Measurements from ENCODE around the gene KIAA0040.
A peak's percentile ranks its signal among the peaks of the same experiment; 100 is the strongest.

Gene KIAA0040

DNA sequence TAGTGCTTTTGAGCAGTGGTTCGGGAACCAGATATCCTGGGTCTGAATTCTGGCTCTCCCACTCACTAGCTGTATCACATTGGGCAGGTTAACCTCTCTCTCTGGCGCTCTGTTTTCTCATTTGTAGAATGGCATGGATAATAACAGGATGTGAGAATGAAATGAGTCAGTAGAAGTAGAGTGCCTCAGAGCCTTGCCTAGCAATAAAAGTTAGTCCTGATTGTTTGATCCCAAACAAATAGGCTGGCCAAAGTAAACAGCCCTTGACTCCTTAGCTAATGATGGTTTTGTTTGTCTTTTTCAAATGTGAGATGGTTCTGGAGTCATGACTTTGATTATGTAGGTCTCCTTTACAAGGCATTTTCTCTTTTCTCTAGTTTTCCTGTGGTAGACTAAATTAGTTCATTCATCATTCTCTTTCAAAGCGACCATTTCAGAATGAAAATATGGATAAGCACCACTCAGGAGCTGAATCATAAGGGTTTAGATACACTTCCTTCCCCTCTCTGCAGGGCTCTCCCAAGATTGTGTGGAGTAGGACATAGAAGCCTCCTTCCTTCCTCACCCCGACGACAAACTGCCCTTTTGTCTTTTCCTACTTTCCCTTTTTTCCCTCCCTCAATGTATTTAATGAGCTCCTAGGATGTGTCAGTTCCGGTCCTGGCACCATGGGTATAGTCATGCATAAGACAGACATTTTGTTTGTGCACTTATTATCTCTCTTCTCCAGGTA lies 23.1 kb downstream of the KIAA0040 start:
- no peak for DNase-seq (ENCODE audit: low read depth)

DNA sequence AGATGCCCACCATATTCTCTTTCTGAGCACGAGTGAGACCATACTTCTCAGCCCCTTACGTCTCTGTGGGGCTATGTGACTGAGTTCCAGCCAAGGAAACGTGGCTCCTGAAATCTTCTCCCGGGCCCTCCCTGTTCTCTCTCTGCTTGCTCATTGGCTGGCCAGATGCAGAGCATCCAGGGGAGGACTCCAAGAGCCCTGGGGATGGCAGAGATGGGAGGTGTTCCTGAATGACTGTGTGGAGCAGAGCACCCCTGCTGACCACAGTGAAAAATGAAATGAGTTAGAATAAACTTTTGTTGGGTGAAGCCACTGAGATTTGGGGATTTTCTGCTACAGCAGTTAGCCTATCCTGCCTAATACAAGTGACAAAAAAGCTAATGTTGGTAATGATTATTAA lies 23.8 kb downstream of the KIAA0040 start:
- no peak for DNase-seq (ENCODE audit: low read depth)

DNA sequence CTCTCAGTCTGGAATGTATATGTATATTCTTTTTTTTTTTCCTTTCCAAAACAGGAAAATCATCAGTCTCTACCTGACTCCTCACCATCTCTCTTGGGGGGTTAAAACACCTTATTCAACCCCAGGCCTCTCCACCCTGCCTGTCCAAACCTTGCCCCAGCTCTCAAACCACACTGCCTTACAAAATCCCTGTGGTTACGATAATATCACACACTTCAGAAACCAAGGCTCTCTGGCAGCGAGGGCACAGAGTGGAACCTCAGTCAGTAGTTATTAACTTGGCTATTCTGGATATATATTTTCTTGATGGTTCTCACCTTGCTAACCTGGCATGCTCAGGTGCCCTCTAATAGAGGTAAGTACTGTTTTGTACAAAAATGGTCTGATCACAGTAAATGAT lies 24.7 kb downstream of the KIAA0040 start:
- DNase-seq (ENCODE audit: low read depth), result no peak

DNA sequence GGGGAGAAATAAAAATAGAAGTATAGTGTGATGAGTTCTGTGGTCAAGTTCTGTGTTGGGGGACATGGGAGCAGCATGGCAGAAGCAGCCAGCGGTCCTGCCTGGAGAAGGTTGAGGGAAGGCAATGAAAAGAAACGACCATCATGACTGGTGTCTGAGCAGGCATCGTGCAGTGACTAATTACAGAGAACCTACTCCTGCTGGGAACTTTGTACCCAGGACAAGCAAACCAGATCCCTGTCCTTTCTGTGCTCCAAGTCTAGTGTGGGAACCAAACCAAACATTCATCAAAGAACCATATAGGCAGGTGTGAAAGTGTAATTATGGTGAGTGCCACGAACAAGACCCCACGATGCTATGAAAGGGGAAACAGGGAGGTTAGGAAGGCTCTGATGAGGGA lies 25.8 kb downstream of the KIAA0040 start:
- DNase-seq (ENCODE audit: low read depth), result no peak

DNA sequence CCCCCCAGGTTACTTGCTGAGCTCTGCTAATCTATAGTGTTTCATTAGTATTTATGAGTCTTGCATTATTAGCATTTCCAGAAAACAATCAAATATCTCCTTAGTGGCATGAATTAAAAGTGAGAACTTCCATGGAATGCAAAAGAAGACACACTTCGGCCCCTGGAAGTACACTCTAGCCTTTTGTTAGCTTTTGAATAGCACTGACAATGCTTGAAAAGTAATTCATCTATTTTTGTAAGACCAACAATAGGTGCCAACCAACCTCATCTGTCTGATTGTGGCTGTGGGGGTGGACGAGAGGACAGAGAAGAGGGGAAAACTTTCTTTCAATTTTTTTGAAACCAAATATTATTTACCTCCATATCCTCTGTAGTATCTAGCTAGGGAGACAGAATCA lies 27.8 kb downstream of the KIAA0040 start:
- DNase-seq (ENCODE audit: low read depth), result no peak

DNA sequence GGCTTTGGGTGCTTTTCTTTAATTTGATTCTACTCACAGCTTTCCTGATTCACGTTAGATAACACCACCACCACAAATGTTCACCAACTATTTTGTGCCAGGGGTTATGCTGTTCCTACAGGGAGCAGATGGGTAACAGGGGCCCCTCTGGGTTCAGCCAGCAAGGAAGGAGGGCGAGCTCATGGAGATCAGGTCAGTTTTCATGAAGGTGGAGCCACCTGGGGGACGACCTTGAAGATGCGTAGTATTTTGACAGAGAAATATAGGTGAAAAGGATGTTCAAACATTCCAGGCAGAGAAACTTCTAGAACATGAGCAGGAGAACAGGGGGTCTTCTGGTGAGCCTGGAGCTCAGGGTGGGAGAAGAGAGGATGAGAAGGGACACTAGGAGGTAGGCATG lies 28.9 kb downstream of the KIAA0040 start:
- DNase-seq (ENCODE audit: low read depth), result no peak

DNA sequence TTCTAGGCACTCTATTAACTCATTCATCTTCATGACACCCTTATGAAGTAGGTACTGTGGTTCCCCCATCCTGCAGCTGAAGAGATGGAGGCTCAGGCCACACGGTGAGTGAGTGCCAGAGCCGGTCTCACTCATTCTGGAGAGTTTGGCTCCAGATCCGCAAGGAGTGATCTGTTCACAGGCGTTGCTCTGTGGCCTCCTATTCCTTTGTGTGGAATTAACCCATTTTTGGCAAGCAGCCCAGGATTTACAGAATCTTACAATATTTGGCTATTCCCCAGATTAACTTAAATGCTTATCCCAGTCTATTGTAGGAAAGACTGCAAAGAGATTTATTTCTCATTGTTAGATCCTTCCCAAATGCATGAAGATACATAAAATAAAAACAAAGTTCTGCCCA lies 29.6 kb downstream of the KIAA0040 start:
- no peak for DNase-seq (ENCODE audit: low read depth)

DNA sequence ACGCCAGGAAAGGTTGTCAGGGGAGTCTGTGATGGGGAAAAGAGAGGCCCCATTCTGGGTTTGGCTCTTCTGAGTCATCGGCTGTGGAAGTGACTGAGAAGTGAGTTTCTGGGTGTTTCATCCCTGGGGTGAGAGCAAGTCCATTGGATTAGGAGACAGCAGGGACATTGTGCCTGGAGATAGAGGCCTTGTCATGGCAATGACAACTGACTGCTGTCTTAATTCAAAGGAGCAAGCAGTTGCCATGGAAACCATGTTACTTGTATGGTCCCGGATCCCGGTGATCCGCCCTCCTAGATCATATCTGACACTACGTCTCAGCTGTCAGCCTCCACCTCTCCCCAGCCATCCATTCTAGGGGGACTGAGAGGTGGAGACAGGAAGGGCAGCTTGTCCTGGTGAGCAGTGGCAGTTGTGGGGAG lies 34.4 kb downstream of the KIAA0040 start:
- no peak for DNase-seq (ENCODE audit: low read depth)

DNA sequence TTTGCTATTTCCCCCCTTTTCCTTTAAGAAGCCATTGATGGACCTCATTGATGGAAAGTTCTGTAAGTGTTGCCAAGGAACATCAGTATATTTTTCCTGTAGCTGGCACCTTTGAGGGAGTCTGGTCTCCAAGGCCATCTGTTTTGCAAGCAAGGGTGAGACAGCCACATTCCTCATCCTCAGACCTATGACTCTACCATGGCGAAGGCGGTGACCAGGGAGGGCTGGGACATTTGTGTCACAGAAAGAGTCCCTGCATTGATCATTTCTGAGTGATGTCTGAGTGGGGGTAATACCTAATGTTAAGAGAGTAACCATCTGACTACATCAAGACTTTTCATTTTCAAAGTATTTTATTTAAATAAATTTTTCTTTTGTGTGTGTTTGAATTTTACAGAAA lies 35.4 kb downstream of the KIAA0040 start:
- no peak for DNase-seq (ENCODE audit: low read depth)

DNA sequence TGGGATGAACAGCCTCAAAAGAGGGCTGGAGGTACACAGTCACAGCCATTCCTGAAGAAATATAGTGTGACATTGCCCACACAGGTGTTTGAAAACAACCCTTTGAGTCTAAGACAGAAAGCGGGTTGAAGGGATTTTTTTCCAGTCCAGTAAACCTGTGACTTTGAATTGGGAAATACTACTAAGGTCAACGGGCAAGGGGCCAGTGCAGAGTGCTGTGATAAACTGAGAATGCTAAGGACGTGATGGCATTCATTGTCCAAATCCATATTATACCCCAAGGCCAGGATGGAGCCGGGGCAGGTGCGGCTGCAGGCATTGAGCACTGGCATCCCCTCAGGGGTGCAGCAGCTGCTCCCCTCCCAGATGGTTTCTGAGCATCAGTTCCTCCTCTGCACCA lies 36.6 kb downstream of the KIAA0040 start:
- no peak for DNase-seq (ENCODE audit: low read depth)

DNA sequence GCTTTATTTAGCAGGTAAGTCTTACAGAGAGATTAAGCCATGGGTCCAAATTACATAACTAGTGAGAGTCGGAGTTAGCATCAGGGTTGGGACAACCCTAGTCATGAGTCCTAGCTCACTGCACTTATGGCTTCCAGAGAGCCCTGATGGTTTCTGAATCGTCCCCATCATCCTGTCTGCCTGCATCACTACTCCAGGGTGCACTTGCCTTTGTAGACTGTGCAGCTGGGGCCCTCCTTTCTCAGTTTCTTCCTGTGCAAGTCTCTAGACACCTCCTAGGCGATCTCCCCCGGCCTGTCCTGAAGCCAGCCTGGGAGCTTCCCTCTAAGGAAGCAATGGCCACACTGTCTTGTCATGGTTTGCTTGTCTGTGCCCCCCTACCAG lies 37.1 kb downstream of the KIAA0040 start:
- no peak for DNase-seq (ENCODE audit: low read depth)

DNA sequence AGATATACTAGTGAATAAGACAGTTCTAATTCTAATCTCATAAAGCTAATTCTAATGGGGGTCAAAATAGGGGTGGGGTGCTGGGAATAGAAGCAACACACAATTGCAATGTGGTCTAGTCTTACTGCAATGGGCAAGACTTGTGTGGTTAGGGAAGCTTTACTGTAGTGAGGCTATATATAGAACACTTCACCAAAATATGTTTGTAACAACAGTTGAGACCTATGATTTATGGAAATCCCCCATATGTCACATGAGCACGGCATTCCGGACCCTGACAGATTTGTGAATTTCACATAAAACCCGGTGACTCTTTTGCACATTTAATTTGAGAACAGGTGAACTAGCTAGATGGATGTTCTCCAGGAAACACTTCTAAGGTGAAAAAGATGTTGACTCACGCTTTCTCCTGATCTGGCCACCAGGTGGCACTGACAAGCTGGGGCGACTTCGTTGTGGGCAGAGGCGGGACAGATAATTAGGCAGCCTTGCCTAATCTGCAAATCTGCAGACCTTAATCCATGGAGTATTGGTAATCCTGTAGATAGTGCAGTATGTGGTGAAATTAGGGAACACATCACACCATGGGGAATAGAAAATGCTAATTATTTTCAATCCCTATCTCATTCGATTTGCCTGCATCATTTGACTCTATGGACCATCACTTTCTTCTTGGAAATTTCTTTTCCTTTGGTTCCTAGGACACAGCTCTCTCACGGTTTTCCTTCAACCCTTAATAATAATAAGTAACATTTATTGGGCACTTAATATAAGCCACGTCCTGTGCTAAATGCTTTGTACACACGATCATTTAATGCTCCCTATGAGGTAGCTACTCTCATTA lies 37.7 kb downstream of the KIAA0040 start:
- DNase-seq (ENCODE audit: low read depth), result peak; percentile 62

DNA sequence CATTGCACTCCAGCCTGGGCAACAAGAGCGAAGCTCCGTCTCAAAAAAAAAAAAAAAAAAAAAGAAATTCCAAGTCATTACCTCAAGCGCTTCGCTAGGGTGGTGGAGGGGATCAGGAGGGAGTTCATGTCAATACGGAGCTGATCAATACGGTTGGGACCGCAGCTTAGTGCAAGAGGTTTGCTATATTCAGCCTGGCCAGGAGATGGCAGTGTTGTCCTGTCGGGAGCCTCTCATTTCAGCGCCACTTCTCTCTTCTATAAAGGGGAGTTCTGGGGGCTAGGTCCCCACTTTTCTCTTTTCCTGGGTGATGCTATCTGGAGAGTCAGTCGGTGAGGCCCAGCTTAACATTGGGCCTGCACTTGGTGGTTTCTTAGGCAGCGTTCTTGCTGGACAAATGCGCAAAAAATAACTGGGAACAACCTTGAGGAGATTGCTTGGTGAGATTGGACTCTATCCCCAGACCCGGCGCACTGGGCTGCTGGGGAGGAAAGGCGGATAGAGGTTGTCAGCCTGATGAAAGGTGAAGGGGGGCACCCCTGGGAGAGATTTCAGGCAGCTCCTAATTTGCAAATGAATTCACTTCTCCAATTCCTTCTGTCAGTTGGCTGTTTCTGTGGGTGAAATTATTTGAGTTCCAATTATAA lies 40.4 kb downstream of the KIAA0040 start:
- DNase-seq (ENCODE audit: low read depth), result peak; percentile 61

DNA sequence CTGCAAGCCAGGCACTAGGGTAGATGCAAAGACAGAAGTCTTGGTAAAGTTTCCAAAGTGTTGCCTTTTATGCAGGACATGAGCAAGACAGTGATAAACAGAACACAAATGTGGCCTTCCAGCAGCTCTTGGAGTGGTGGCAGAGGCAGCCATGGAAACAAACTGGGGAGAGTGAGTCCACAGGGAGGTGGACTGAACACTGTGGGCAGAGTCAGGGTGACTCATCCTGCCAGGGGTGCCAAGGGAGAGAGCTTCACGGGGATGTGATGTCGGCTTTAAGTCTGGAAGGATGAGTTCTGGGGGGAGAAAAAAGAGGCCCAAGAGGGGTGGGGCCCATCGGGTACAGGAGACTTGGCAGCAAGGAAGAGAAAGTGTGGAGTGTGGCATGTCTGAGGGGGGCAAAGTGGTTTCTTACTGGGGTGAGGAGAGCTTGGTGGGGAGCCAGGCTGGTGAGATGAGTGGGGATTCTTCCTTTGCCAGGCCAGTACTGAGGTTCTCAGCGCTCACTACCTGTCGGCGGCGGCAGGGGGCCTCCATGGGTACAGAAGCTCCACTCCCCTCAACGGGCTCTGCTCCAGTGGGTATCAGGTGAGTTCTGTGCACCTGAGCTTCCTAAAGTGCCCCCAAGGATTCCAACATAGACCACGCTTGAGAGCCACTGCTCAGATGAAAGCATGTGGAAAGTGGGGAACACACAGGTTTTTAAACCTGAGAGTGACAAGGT lies 41.8 kb downstream of the KIAA0040 start:
- DNase-seq (ENCODE audit: low read depth), result no peak

DNA sequence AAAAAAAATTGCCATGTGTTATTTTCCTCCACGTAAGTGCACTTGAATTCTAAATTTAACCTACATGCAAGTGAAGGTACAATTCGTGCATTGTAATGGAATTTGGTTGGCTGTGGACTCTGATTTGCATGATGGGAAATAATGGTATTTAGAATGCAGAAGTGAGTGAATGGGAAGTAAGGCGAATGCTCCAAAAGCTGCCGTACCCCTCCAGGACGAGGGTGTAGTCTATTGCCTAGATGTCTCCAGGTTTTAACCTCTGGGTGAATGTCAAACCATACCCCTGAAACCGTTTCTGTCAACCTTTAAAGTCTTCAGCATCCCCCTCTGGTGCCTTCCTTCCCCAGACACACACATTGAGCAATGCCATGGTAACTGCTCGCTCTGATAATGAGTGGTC lies 44.5 kb downstream of the KIAA0040 start:
- DNase-seq (ENCODE audit: low read depth), result no peak

DNA sequence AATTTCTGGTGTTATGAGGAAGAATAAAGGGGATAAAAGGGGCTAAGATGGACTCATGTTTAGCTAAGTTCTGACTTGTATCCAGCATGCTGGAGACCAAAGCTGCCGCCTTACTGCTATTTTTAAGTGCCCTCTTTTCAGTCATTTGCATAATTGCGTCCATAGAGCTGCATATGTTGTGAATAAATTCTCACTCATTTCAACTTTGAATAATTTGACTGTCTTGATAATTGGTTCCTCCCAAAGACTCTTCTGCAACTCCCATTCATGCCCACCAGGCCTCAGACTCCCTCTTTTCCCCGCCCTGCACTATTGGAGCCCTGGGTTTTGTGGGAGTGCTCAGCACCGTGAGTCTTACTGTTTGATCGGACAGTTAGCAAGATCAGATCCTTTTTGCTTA lies 45.0 kb downstream of the KIAA0040 start:
- DNase-seq (ENCODE audit: low read depth), result no peak

DNA sequence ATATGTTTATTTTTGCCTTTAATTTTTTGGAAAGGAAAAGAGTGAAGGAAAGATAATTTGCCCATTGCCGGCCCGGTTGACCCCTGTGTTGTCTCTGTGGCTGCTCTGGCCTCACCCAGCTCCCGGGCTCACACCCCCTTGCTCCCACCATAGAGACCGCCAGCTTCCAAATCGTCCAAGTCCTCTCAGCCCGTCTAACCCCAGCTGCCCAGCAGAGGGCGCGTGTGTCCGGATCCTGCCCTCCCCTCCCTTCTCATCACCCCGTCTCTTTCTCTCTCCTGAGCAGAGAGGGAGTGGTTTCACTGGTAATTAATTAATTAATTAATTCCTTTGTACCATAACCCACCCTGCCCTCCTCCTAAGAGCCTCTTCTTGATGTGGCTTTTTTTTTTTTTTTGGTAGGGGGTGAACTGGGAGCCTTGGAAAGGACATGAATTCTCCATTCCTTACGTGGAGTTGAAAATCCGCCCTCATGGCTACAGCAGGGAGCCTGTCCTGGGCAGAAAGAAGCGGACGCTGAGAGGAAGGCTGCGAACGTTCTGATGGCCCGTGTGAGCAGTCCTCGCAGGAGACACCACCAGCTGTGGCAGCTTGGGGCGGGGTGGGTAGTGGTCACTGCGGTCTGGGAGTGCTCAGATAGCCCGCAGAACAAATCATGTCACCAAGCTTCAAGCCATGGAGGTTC lies 45.9 kb downstream of the KIAA0040 start:
- DNase-seq (ENCODE audit: low read depth), result peak; percentile 58

DNA sequence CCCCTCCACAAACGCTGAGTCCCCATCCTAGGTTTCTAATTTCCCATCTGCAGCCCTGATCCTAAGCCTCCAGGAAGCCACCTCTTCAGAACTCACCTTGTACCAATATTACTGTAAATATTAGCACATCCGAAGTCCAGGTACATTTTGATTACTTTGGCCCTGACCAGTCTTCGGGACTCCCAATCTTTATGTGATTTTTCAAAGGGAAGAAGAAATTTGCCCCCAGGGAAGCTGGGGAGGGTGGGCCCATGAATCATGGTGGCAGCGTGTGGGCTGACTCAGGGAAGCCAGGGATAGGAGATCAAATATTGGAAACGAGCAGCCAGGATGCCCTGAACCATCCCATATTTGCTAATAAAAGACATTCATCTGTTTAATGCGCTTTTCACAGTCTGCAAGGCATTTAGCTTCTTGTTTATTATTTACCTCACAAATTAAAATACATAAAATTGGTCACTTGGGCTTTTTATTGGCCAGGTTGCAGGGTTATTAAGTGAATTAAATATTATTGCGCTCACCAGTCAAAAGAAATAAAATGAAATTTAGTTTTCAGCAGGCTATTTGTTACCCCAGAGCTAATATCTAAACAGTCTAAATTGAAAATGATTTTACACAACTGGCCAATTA lies 46.6 kb downstream of the KIAA0040 start:
- DNase-seq (ENCODE audit: low read depth), result no peak

DNA sequence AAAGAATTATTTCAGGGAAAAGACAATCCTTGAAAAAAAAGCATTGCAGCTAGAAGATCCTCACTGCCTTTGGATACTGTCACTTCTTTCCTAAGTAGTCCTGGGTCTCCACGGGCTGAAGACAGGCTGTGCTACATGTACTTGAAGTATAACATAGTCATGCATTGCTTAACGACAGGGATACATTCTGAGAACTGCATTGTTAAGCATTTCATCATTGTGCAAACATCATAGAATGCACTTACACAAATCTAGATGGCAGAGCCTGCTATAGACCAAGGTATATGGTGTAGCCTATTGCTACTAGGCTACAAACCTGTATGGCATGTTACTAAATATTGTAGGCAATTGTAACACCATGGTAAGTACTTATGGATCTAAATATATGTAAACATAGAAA lies 54.0 kb downstream of the KIAA0040 start:
- DNase-seq (ENCODE audit: low read depth), result no peak

DNA sequence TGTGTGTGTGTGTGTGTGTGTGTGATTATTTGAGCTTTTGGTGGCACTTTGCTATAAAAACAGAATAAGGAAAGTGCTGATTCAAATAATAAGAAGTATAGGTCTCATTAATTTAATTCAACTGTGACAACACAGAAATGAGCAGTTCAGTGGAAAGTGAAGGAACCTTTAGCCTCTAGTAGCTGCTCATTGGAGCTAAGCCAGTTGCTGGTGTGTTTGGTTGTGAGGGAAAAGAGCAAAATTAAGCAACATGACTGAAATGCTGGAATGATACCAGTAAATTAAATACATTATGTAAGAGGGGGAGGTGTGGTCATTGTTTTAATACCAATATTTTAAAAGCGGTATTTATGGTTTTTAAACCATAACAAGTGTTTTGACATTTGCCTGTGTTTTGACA lies 55.2 kb downstream of the KIAA0040 start:
- no peak for DNase-seq (ENCODE audit: low read depth)

DNA sequence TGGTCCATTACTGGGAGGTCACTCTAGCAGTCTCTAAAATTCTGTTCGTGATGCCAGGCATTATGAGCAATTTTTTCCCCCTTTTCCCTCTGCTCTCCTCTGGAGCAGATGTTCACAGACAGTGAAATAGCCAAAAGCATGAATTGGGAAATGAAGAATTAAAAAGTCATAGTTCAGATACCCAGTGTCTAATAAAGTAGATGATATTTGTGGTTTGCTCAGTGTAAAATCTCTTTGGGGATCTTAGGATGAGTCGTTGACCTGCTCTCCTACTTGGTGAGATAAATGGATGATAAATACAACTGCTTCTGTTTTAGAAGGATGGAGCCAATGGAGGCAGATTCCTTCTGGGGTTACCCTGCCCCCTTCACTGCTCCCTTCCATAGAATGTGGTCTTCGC lies 56.3 kb downstream of the KIAA0040 start:
- DNase-seq (ENCODE audit: low read depth), result no peak
